Neuronal stem cell (in vitro differentiated cells): ENCODE data around the gene SOS1.
A peak's percentile ranks its signal among the peaks of the same experiment; 100 is the strongest.

Experiments used
- DNase-seq: peaks from one replicate; pipeline ENCODE4 v3.0.0-alpha.2; 2013; ENCODE audit warnings: low spot score
- H2AFZ ChIP-seq: one replicate; pipeline ENCODE4 v1.6.1; 2013; ENCODE audit warnings: mild to moderate bottlenecking, low read length, inconsistent platforms
- H2AK5ac ChIP-seq: 2 replicates; pipeline ENCODE4 v1.6.1; 2013; ENCODE audit warnings: low read depth, mild to moderate bottlenecking, inconsistent platforms, low read length, moderate library complexity, mixed read lengths
- H2BK120ac ChIP-seq: 2 replicates; pipeline ENCODE4 v1.6.1; 2013; ENCODE audit warnings: low read depth, mild to moderate bottlenecking, inconsistent platforms, low read length, moderate library complexity, mixed read lengths
- H2BK12ac ChIP-seq: one replicate; pipeline ENCODE4 v1.6.1; 2013; ENCODE audit warnings: low read length, inconsistent platforms
- H2BK15ac ChIP-seq: 2 replicates; pipeline ENCODE4 v1.6.1; 2013; ENCODE audit warnings: mild to moderate bottlenecking, low read length, inconsistent platforms, mixed read lengths
- H2BK5ac ChIP-seq: one replicate; pipeline ENCODE4 v1.6.1; 2013; ENCODE audit warnings: inconsistent platforms, mild to moderate bottlenecking, low read length, moderate library complexity
- H3K14ac ChIP-seq: one replicate; pipeline ENCODE4 v1.6.1; 2013; ENCODE audit warnings: low read length, inconsistent platforms
- H3K18ac ChIP-seq: 2 replicates; pipeline ENCODE4 v1.6.1; 2013; ENCODE audit warnings: low read length, inconsistent platforms
- H3K23ac ChIP-seq: 2 replicates; pipeline ENCODE4 v1.6.1; 2013; ENCODE audit warnings: low read depth, mild to moderate bottlenecking, mixed read lengths, low read length, inconsistent platforms; ENCODE audit not compliant: poor library complexity
- H3K27ac ChIP-seq: replicated peaks from 3 replicates; pipeline ENCODE4 v1.5.1; 2013; ENCODE audit warnings: low read length, inconsistent platforms
- H3K27me3 ChIP-seq, 3 experiments: 2 replicates each; pipeline ENCODE4 v1.6.1; 2013; ENCODE audit warnings: low read length in 3 of 3, mild to moderate bottlenecking in 2 of 3, inconsistent platforms in 1 of 3, low read depth in 1 of 3, mixed read lengths in 1 of 3, moderate library complexity in 1 of 3; ENCODE audit not compliant: control insufficient read depth in 3 of 3, insufficient read depth in 3 of 3
- H3K36me3 ChIP-seq, 2 donors: replicated peaks in 1 of 2; 2 replicates each; pipeline ENCODE4 v1.6.1; 2013; ENCODE audit warnings: low read length in 2 of 2; ENCODE audit not compliant: control insufficient read depth in 2 of 2, insufficient read depth in 2 of 2
- H3K4ac ChIP-seq: 2 replicates; pipeline ENCODE4 v1.6.1; 2013; ENCODE audit warnings: inconsistent platforms, mild to moderate bottlenecking, low read length, moderate library complexity
- H3K4me1 ChIP-seq, 2 donors: 1 replicate in 1 of 2; 2 replicates in 1 of 2; pipeline ENCODE4 v1.6.1; 2013; ENCODE audit warnings: low read length in 2 of 2, low read depth in 1 of 2; ENCODE audit not compliant: control insufficient read depth in 2 of 2, insufficient read depth in 1 of 2
- H3K4me2 ChIP-seq: one replicate; pipeline ENCODE4 v1.6.1; 2013; ENCODE audit warnings: mild to moderate bottlenecking, low read length, inconsistent platforms; ENCODE audit not compliant: insufficient read depth, poor library complexity, severe bottlenecking
- H3K4me3 ChIP-seq, 2 donors: 2 replicates each; pipeline ENCODE4 v1.5.1; 2013; ENCODE audit warnings: low read length in 2 of 2, mild to moderate bottlenecking in 2 of 2, inconsistent platforms in 1 of 2, moderate library complexity in 1 of 2
- H3K79me1 ChIP-seq: one replicate; pipeline ENCODE4 v1.6.1; 2013; ENCODE audit warnings: low read depth, mild to moderate bottlenecking, inconsistent platforms, low read length, moderate library complexity
- H3K9ac ChIP-seq: one replicate; pipeline ENCODE4 v1.6.1; 2013; ENCODE audit warnings: mild to moderate bottlenecking, low read depth, low read length, inconsistent platforms; ENCODE audit not compliant: poor library complexity
- H3K9me3 ChIP-seq, 2 donors: replicated peaks in 1 of 2; 2 replicates each; pipeline versions ENCODE3 to v1.6.1; 2013; ENCODE audit warnings: low read length in 2 of 2, mild to moderate bottlenecking in 2 of 2, inconsistent platforms in 1 of 2, low read depth in 1 of 2, mixed read lengths in 1 of 2, moderate library complexity in 1 of 2; ENCODE audit not compliant: control insufficient read depth in 2 of 2, insufficient read depth in 1 of 2
- H4K8ac ChIP-seq: one replicate; pipeline ENCODE4 v1.6.1; 2013; ENCODE audit warnings: low read depth, mild to moderate bottlenecking, inconsistent platforms, low read length, moderate library complexity
- H4K91ac ChIP-seq: one replicate; pipeline ENCODE4 v1.6.1; 2013; ENCODE audit warnings: low read length, low read depth, mild to moderate bottlenecking, inconsistent platforms; ENCODE audit not compliant: poor library complexity
- WGBS, 2 donors: extraction: QIAGEN DNeasy Blood & Tissue Kit; methylation state at CpG; one replicate each; pipeline ENCODE4 v1.1.7; 2013; ENCODE audit warnings: missing lambda C conversion rate in 2 of 2, mixed read lengths in 1 of 2; ENCODE audit not compliant: insufficient read length in 2 of 2, insufficient replicate concordance in 1 of 2; ENCODE audit errors: extremely low coverage in 2 of 2; 5-methylcytosine and 5-hydroxymethylcytosine counted together

The SOS1 gene

GRCh38 chr2:38945911-38946310, 174.9 kb downstream of the SOS1 start:
- no peak overlapping the region for H3K4me2 ChIP-seq
- H2BK5ac ChIP-seq, result no peak overlapping the region
- no peak for DNase-seq
- H3K18ac ChIP-seq, result no peak overlapping the region
- peaks cover 2 to 14% of the 10 kb centered on the region in 2 donors for H3K4me1 ChIP-seq
- no peak overlapping the region for H4K8ac ChIP-seq
- peak overlapping the region; percentile 67 for H2AFZ ChIP-seq
- H3K36me3 ChIP-seq, result no peaks in the 10 kb centered on the region
- H3K23ac ChIP-seq, result no peak overlapping the region
- no peak overlapping the region for H2BK15ac ChIP-seq
- H3K9ac ChIP-seq, result no peak overlapping the region
- no peaks in the 10 kb centered on the region for H3K27me3 ChIP-seq
- WGBS, 2 donors, result no CpG with 5 or more reads among the region's 5 CpGs
- H3K4me3 ChIP-seq, result no peak overlapping the region
- no peak overlapping the region for H3K14ac ChIP-seq
- no peak overlapping the region for H2BK120ac ChIP-seq
- no peak overlapping the region for H3K4ac ChIP-seq
- no peak overlapping the region for H2AK5ac ChIP-seq
- no peaks in the 10 kb centered on the region for H3K79me1 ChIP-seq
- no peak overlapping the region for H3K27ac ChIP-seq
- H4K91ac ChIP-seq, result no peak overlapping the region
- no peak overlapping the region for H2BK12ac ChIP-seq
- H3K9me3 ChIP-seq, result no peaks in the 10 kb centered on the region

DNA sequence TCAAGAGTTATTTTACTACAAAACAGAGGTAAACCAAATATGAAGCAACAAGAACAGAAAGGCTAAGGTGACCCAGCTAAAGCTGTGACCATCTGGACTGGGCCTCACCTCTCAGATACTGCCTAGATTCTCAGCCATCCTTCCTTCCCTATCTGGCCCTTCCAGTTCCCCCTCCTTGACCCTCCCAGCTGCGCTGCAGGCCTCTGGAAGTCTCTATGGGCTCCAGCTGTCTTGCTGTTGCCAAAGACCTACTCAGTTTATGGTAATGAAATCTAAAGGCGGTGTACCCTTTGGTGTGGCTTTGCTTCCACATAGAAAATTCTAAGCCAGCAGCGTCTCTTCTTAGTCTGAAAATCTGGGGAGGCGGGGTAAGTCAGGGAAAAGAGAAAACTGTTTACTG, 175.5 kb downstream of the SOS1 start:
- Histone ChIP-seq H4K91ac (no peak overlapping the region), H2BK5ac (no peak overlapping the region), H3K23ac (no peak overlapping the region), H3K36me3 (no peaks in the 10 kb centered on the region), H3K27ac (no peak overlapping the region), H3K27me3 (no peaks in the 10 kb centered on the region), H3K4ac (no peak overlapping the region), H2BK120ac (no peak overlapping the region), H3K4me2 (no peak overlapping the region), H2BK12ac (no peak overlapping the region), H3K4me1 (peaks cover 2 to 14% of the 10 kb centered on the region in 2 donors), H3K14ac (no peak overlapping the region), H3K9ac (no peak overlapping the region), H3K4me3 (no peak overlapping the region), H4K8ac (no peak overlapping the region), H2AK5ac (no peak overlapping the region), H2AFZ (peak overlapping the region; percentile 67), H3K9me3 (no peaks in the 10 kb centered on the region), H2BK15ac (no peak overlapping the region), H3K79me1 (no peaks in the 10 kb centered on the region), H3K18ac (no peak overlapping the region)
- no CpG with 5 or more reads among the region's 4 CpGs for WGBS, 2 donors
- DNase-seq, result no peak

- Histone ChIP-seq H2AK5ac (no peak overlapping the region), H3K23ac (no peak overlapping the region), H2BK12ac (no peak overlapping the region), H2BK15ac (no peak overlapping the region), H4K8ac (no peak overlapping the region), H3K4me2 (no peak overlapping the region), H3K9me3 (no peaks in the 10 kb centered on the region), H3K27me3 (no peaks in the 10 kb centered on the region), H3K14ac (no peak overlapping the region), H3K9ac (no peak overlapping the region), H3K4me1 (peaks cover under 1 to 14% of the 10 kb centered on the region in 2 donors), H3K27ac (no peak overlapping the region), H2BK120ac (no peak overlapping the region), H3K36me3 (no peaks in the 10 kb centered on the region), H2AFZ (peak overlapping the region; percentile 24), H4K91ac (no peak overlapping the region), H3K4me3 (no peak overlapping the region), H3K18ac (no peak overlapping the region), H3K79me1 (no peaks in the 10 kb centered on the region), H2BK5ac (no peak overlapping the region), H3K4ac (no peak overlapping the region)
- no peak for DNase-seq
Measured at GRCh38 chr2:38943784-38944183, 177.1 kb downstream of the SOS1 start.

- Histone ChIP-seq H2BK5ac (no peak overlapping the region), H3K4ac (no peak overlapping the region)
- DNase-seq, result no peak
Measured at GRCh38 chr2:38940746-38941145, 180.1 kb downstream of the SOS1 start.

More at GRCh38 chr2:38940746-38941145, 180.1 kb downstream of the SOS1 start:
- peaks cover 0 to 12% of the 10 kb centered on the region in 2 donors for H3K4me1 ChIP-seq
- no peak overlapping the region for H2AFZ ChIP-seq
- H3K4me2 ChIP-seq, result no peak overlapping the region
- H3K36me3 ChIP-seq, result no peaks in the 10 kb centered on the region
- no peak overlapping the region for H2AK5ac ChIP-seq
- H3K27ac ChIP-seq, result no peak overlapping the region
- H3K9me3 ChIP-seq, result no peaks in the 10 kb centered on the region
- H3K4me3 ChIP-seq, result no peak overlapping the region
- H3K9ac ChIP-seq, result no peak overlapping the region
- no peak overlapping the region for H2BK15ac ChIP-seq
- no peak overlapping the region for H4K8ac ChIP-seq
- H3K79me1 ChIP-seq, result no peaks in the 10 kb centered on the region
- no peaks in the 10 kb centered on the region for H3K27me3 ChIP-seq
- H2BK12ac ChIP-seq, result no peak overlapping the region
- no peak overlapping the region for H3K14ac ChIP-seq
- WGBS, 2 donors, result no CpG with 5 or more reads among the region's 1 CpG
- H4K91ac ChIP-seq, result no peak overlapping the region
- no peak overlapping the region for H3K23ac ChIP-seq
- no peak overlapping the region for H2BK120ac ChIP-seq
- H3K18ac ChIP-seq, result no peak overlapping the region
